GM12892 (cell line): ENCODE measurements around the gene LRSAM1.

ENCODE experiments used
- POLR2A ChIP-seq: IDR thresholded peaks from 2 replicates; pipeline ENCODE4 v1.6.1; 2011; ENCODE audit warnings: low read depth, low read length, control low read depth
- POLR2AphosphoS5 ChIP-seq: IDR thresholded peaks from 2 replicates; pipeline ENCODE4 v1.6.1; 2011; ENCODE audit warnings: low read depth, low read length, control low read depth

DNA sequence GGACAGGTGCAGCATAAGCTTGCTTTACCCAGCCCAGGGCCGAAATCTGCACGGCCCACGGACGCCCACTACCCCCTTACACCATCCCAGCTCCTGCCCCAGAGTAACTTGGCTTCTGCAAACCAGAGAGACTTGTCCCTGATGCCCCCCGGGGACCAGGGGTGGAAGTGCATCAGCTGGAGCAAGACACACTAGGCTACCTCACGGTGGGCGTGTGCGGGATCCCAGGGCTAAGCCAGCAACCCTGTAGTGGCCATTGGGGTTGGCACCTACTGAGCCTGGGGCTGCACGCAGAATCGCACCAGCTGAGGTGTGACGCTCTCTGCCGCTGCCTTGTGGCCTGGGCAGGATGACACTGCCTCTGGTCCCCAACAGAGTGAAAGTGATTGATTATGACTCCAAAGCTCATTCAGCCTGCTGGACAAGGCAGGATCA, 33.3 kb upstream of the LRSAM1 start:
- TF ChIP-seq POLR2AphosphoS5 (no peak), POLR2A (no peak)
